ENCODE data around the gene HOXD12.

HOXD12 gene

DNA sequence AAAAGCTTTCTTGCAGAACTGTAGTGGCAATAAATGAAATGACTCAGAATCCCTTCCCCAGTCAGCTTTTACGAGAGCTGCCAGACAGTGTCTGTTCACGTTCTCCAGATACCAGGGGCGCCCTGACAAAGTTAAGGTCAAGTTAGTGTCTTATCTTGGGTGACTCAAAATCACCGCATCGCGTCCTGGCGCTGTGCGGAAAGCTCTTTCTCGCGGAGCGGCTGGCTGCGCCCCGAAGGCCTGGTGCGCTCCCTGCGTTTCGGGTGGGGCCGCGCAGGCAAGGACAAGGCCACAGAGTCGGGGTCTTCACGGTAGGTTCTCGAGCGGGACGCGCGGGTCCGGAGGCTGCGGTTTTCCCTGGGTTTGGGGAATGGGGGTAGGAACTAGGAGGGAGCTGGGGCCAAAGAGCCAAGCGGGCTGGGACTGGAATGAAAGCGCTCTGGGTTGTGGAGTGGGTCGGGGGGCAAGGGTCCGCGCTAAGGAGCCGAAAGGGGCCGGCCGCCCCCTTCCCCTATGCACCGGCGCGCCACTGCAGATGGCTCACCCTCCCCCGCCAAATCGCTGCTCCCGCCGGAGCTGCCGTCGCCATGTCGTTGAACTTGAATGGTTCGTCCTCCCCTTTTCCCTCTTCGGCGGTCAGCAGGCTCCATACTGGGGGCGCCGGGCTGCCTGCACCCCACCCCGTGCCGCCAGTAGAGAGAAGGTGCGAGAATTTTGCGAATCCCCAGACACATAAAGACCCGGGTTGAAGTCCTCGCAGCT is 4.9 kb downstream of the HOXD12 start:
- peak overlapping the region; percentile 91 for H3K4me3 ChIP-seq (ENCODE audit: control insufficient read depth, low read depth, low read length)
- DNase-seq (ENCODE audit: low read depth): peak; percentile 78
- TF ChIP-seq, protein P1, sequence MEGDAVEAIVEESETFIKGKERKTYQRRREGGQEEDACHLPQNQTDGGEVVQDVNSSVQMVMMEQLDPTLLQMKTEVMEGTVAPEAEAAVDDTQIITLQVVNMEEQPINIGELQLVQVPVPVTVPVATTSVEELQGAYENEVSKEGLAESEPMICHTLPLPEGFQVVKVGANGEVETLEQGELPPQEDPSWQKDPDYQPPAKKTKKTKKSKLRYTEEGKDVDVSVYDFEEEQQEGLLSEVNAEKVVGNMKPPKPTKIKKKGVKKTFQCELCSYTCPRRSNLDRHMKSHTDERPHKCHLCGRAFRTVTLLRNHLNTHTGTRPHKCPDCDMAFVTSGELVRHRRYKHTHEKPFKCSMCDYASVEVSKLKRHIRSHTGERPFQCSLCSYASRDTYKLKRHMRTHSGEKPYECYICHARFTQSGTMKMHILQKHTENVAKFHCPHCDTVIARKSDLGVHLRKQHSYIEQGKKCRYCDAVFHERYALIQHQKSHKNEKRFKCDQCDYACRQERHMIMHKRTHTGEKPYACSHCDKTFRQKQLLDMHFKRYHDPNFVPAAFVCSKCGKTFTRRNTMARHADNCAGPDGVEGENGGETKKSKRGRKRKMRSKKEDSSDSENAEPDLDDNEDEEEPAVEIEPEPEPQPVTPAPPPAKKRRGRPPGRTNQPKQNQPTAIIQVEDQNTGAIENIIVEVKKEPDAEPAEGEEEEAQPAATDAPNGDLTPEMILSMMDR (IDR thresholded peaks at IDR 0.05; ENCODE audit: control insufficient read depth, insufficient read depth, low read depth, low read length, missing control alignments): no peak

DNA sequence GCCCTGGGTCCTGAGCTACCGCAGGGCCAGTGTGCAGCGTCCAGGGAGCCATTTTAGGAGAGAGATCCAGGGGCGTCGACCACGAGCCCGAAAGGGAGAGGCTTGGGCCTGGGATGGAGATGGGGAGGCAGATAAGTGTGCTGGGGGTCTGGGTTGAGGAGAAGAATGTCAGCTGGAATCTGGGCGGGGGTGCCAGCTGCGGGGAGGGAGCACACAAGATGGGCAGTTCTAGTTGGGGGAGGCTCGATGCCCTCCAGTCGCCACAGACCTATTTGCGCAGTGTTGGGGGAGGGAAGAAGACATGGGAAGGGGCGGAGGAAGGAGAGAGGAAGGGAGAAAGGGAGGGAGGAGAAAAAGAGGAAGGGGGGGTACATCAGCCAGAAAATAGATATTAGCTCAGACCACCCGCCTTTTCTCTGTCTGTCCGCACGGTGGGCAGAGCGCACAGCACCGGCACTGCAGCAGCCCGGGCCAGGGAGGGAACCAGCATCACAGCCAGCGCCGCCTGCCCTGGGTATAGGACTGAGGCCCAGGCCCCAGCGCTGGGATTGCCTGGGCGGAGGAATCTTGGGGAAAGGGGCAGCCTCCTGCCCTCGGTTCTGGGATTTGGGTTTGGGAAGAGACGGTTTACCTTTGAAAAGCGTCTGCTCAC is 5.6 kb downstream of the HOXD12 start:
- peak overlapping the region; percentile 91 for H3K4me3 ChIP-seq (ENCODE audit: control insufficient read depth, low read depth, low read length)
- DNase-seq (ENCODE audit: low read depth): no peak

DNA sequence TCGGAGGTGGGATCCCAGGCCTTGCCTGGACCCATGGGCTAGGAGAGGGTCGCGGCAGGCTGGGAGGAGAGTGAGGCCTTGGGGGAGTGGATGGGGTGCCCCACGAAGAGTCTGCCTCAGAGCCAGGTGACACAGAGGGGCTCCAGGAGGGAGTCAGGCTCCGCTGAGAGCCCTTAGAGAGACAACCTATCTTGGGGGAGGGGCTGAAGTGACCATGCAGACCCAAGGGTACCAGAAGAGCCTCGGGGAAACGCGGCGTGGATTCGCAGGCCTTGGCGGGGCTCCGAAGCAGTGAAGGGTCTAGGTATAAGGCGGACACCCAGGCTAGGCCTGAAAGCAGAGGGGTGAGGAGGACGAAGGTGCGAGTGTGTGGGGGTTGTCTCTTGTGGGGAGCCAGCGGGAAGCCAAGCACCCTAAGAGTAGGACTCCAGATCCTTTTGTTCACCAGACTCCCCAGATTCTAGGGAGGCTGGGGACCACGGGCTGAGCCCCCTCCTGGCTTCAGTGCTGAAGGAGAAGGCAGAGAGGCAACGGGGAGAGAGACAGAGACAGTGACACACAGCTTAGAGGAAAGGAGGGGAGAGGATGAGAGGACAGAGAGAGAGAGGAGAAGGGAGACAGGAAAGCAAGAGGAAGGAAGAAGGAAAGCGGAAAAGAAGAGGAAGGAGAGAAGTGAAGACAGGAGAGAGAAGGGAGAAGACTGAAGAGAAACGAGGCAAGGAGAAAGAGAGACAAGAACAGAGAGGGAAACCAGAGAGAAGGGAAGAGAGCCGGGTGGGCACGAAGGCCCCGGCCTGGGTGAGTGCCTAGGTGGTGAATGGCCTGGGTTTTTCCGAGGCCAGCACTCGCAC is 6.4 kb downstream of the HOXD12 start:
- H3K4me3 ChIP-seq (ENCODE audit: control insufficient read depth, low read depth, low read length): peak overlapping the region; percentile 91
- DNase-seq (ENCODE audit: low read depth): no peak
- TF ChIP-seq, protein P1 (IDR thresholded peaks at IDR 0.05; ENCODE audit: control insufficient read depth, insufficient read depth, low read depth, low read length, missing control alignments): no peak

More for the DNA sequence above, 5.6 kb downstream of the HOXD12 start:
- TF ChIP-seq, protein P1 (IDR thresholded peaks at IDR 0.05; ENCODE audit: control insufficient read depth, insufficient read depth, low read depth, low read length, missing control alignments): no peak

DNA sequence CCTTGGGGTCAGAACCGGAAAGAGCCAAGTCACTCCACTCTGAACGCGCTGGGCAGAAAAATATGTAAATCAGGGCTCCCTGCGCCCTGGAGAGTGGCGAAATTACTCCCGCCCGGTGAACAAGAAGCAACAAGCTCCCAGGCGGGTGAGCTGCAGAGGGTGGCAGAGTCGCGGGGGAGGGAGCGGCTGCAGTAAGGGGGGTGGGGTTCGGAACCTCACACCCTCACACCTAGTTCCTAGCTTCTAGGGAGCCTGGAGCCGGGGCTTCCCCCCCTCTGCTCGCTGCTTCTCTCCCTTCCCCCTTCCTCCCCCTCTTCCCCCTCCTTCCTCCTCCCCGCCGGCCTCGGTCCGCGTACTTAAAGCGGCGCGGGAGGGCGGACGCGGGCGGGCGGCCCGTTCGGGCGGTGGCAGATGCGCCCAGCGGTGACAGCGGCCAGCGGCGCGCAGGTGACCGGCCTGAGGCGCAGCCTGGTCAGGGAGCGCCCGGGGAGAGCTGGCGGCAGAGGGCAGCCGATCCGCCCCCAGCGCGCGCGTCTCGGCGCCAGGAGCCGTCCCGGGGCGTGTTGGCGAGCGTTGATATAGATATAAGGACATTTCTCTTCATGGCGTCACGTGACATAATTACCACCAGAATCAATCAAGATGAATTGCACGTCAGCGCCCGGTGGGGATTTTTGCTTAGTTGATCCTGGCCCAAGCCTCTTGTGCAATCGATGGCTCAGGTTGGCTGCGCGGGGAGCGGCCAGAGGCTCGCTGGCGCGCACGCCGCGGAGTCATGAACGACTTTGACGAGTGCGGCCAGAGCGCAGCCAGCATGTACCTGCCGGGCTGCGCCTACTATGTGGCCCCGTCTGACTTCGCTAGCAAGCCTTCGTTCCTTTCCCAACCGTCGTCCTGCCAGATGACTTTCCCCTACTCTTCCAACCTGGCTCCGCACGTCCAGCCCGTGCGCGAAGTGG is 7.3 kb downstream of the HOXD12 start, which contains the start of gene HOXD11:
HOXD11 (plus strand) TSS at position 700 of the 959 bp plus-strand sequence; CDS start at position 776, 76 bp downstream.
- DNase-seq (ENCODE audit: low read depth): no peak
- H3K4me3 ChIP-seq (ENCODE audit: control insufficient read depth, low read depth, low read length): peak within 1 kb of the TSS; percentile 91
- TF ChIP-seq, protein P1 (IDR thresholded peaks at IDR 0.05; ENCODE audit: control insufficient read depth, insufficient read depth, low read depth, low read length, missing control alignments): no peak

DNA sequence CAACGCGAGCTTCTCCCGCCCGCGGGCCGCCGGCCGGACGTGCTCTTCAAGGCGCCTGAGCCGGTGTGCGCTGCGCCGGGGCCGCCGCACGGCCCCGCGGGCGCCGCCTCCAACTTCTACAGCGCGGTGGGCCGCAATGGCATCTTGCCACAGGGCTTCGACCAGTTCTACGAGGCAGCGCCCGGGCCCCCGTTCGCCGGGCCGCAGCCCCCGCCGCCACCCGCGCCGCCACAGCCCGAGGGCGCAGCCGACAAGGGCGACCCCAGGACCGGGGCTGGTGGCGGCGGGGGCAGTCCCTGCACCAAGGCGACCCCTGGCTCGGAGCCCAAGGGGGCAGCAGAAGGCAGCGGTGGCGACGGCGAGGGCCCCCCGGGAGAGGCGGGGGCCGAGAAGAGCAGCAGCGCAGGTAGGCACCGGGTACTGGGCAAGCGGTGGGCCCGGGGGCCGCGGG is 8.2 kb downstream of the HOXD12 start:
- peak overlapping the region; percentile 24 for H3K4me3 ChIP-seq (ENCODE audit: control insufficient read depth, low read depth, low read length)
- DNase-seq (ENCODE audit: low read depth): no peak

More for the DNA sequence above, 8.2 kb downstream of the HOXD12 start:
- TF ChIP-seq, protein P1 (IDR thresholded peaks at IDR 0.05; ENCODE audit: control insufficient read depth, insufficient read depth, low read depth, low read length, missing control alignments): no peak
